ENCODE results near the gene EIF1. TPM values are rescaled to one million over a fixed set of nuclear protein-coding genes. Genes with fewer than 3 reads are reported as not detected.

The EIF1 gene
- total and polyA plus RNA-seq, 2 experiments from 2014 or later = 272 to 603 TPM

- Mint-ChIP-seq H3K27ac (no peak overlapping the region), H3K4me3 (no peak overlapping the region; the same call in 2 of the 3 replicates), H3K36me3 (ENCODE audit: low read depth) (no peaks in the 10 kb centered on the region), H3K27me3 (ENCODE audit: insufficient read depth, low read depth, poor library complexity) (peaks cover 4% of the 10 kb centered on the region), H3K4me1 (peaks cover 4% of the 10 kb centered on the region; the same call in 1 of the 3 replicates), H3K9me3 (no peaks in the 10 kb centered on the region)
- ATAC-seq = no peak
- H2AFZ ChIP-seq = peak overlapping the region; percentile 96
- H3K27me3 ChIP-seq (ENCODE audit: insufficient read depth) = no peaks in the 10 kb centered on the region
- no peak overlapping the region; the same call in 1 of the 2 replicates for H3K4me2 ChIP-seq
- H3K36me3 ChIP-seq (ENCODE audit: insufficient read depth) = no peaks in the 10 kb centered on the region
- H3K79me2 ChIP-seq (replicated peaks; ENCODE audit: insufficient read depth) = no peaks in the 10 kb centered on the region
- no peak overlapping the region for H3K27ac ChIP-seq (ENCODE audit: low read depth)
- TF ChIP-seq JUNB (IDR thresholded peaks at IDR 0.05; ENCODE audit: unreplicated experiment) (no peak), STAT1 (IDR thresholded peaks at IDR 0.05; ENCODE audit: unreplicated experiment) (no peak), EZH2 (IDR thresholded peaks at IDR 0.05; ENCODE audit: low read depth, unreplicated experiment) (no peak), CTCF (conservative IDR thresholded peaks at IDR 0.05; ENCODE audit: low read depth in 2 of 2) (no peak), REST (IDR thresholded peaks at IDR 0.05; ENCODE audit: unreplicated experiment) (no peak), ZNF462 (CRISPR knock-in tag; IDR thresholded peaks at IDR 0.05) (no peak), ZNF114 (CRISPR knock-in tag; IDR thresholded peaks at IDR 0.05) (no peak), EZH2phosphoT487 (IDR thresholded peaks at IDR 0.05; ENCODE audit: unreplicated experiment) (no peak), NANOG (IDR thresholded peaks at IDR 0.05; ENCODE audit: borderline replicate concordance) (no peak), ZNF331 (CRISPR knock-in tag; IDR thresholded peaks at IDR 0.05; ENCODE audit: low read depth) (no peak), CREB1 (CRISPR knock-in tag; IDR thresholded peaks at IDR 0.05; ENCODE audit: low read depth) (no peak), POLR2AphosphoS5 (IDR thresholded peaks at IDR 0.05; ENCODE audit: low read depth) (no peak), ETS1 (IDR thresholded peaks at IDR 0.05) (no peak)
- no peaks in the 10 kb centered on the region for H3F3A ChIP-seq (replicated peaks; ENCODE audit: low read depth)
- H3K4me1 ChIP-seq (ENCODE audit: insufficient read depth) = no peaks in the 10 kb centered on the region
- H3K4me3 ChIP-seq = no peak overlapping the region
- DNase-seq (ENCODE audit: low spot score) = no peak
- H4K20me1 ChIP-seq (replicated peaks; ENCODE audit: insufficient read depth) = no peaks in the 10 kb centered on the region
- H3K9me2 ChIP-seq (ENCODE audit: insufficient read depth) = no peaks in the 10 kb centered on the region
Observed at GRCh38 chr17:41647038-41647813, 41.5 kb upstream of the EIF1 start.

Measured in GM23338 (cell line).